GM10248 (cell line): Measurements from ENCODE around the gene CABP4.

Experiments
- CTCF ChIA-PET: fragments of 300-600 bp; sonication (Branson Sonifier 250); formaldehyde crosslinking; extraction: SDS; loops from one replicate; lab custom pipeline; 2021; ENCODE audit warnings: antibody characterized with exemption; lab: Yijun Ruan, JAX
- POLR2A ChIA-PET: fragments of 350-650 bp; sonication (Branson Sonifier 250); formaldehyde crosslinking; extraction: SDS; loops from one replicate; lab custom pipeline; 2020; ENCODE audit warnings: antibody characterized with exemption; lab: Yijun Ruan, JAX
- DNase-seq: peaks from one replicate; pipeline ENCODE4 v3.0.0; 2012; ENCODE audit errors: extremely low spot score
- TF ChIP-seq, protein P1 (sequence below): IDR thresholded peaks from 2 replicates; pipeline ENCODE4 v1.5.1; 2012; ENCODE audit warnings: mild to moderate bottlenecking, low read depth; ENCODE audit errors: extremely low read depth, missing control alignments, control extremely low read depth

Gene CABP4

DNA sequence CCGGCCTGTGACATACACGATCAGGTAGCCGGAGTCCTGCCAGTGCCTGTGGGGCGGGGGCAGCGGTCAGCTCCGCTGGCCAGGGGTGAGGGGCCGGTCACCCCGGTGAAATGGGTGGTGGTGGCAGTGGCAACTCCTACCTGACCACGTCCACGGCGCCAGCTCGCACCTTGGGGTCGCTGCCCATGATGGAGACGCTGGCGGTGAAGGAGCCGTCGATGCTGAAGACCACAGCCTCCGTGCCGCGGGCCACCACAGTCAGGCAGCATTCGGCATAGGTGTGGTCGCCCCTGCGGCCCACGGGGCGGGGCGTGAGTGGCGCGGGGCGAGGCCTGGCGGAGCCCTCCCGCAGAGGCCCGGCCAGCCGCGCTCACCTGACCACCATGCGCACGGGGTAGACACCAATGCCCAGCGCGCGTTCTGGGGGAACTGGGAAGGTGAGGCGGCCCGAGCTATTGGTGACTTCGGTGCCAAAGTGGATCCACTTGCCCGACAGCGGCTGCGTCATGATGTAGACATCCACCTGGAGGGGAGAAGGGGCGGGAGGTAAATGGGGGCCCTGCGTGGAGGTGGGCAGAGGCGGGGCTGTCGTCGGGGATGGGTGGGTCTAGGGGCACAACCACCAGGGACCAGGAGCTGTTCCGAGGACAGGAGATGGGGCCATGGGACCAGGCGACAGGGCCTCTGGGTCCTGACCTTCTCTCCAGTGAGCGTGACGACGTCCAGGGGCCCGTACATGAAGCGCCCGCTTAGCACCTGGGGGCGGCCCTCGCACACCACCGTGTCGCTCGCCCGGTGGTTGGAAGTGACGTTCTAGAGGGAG, 38.6 kb downstream of the CABP4 start:
- CTCF ChIA-PET = interaction anchor here (2.5 kb wide), 1 partner anchor 92 kb away, joined by 15 read pairs; the partner anchor contains the start of gene PPP1CA
- TF ChIP-seq, protein P1, sequence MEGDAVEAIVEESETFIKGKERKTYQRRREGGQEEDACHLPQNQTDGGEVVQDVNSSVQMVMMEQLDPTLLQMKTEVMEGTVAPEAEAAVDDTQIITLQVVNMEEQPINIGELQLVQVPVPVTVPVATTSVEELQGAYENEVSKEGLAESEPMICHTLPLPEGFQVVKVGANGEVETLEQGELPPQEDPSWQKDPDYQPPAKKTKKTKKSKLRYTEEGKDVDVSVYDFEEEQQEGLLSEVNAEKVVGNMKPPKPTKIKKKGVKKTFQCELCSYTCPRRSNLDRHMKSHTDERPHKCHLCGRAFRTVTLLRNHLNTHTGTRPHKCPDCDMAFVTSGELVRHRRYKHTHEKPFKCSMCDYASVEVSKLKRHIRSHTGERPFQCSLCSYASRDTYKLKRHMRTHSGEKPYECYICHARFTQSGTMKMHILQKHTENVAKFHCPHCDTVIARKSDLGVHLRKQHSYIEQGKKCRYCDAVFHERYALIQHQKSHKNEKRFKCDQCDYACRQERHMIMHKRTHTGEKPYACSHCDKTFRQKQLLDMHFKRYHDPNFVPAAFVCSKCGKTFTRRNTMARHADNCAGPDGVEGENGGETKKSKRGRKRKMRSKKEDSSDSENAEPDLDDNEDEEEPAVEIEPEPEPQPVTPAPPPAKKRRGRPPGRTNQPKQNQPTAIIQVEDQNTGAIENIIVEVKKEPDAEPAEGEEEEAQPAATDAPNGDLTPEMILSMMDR = no peak
- no peak for DNase-seq
- POLR2A ChIA-PET = interaction anchor here (1.3 kb wide), 1 partner anchor 11 kb away, joined by 3 read pairs; the partner anchor contains the start of gene AIP

DNA sequence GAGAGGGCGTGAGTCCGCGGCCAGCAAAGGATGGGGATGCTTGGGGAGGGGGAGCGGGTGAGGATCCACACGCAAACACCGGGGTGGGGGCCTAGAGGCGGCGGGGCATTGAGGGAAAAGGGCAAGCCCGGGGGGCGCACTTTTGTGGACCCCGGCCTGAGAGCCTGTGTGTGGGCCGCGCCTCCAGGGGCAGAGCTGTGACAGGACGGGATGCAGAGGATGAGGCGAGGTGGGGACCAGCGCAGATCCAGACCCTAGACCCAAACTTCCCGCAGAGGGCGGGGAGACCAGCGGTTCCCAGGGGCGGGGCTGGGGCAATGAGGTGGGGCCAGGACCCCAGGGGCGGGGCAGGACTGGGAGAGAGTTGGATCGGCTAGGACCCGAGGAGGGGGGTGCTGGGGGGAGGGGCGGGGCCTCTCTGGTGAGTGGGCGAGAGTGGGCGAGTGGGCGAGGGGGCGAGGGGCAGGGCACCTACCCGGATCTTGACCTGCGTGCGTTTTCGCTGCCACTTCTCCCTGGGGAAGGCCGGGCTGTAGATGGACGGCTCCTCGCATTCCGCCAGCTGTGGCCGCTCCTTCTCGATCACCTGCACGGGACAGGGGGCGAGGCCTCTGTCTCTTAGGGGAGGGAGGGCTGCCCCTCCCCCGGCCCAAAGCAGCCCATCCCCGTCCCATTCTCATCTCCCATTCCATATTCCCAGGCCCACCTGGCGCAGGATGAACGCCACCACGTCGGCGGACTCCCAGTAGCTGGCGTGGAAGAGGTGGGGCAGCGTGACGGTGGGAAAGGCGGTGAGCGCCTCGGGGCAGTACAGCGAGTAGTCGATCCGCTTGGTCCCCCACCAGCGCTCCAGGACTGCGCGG, 39.4 kb downstream of the CABP4 start:
- no peak for DNase-seq
- TF ChIP-seq, protein P1 = no peak
- CTCF ChIA-PET = interaction anchor here (2.5 kb wide), 1 partner anchor 93 kb away, joined by 15 read pairs; the partner anchor contains the start of gene PPP1CA
- POLR2A ChIA-PET = no interaction called here

DNA sequence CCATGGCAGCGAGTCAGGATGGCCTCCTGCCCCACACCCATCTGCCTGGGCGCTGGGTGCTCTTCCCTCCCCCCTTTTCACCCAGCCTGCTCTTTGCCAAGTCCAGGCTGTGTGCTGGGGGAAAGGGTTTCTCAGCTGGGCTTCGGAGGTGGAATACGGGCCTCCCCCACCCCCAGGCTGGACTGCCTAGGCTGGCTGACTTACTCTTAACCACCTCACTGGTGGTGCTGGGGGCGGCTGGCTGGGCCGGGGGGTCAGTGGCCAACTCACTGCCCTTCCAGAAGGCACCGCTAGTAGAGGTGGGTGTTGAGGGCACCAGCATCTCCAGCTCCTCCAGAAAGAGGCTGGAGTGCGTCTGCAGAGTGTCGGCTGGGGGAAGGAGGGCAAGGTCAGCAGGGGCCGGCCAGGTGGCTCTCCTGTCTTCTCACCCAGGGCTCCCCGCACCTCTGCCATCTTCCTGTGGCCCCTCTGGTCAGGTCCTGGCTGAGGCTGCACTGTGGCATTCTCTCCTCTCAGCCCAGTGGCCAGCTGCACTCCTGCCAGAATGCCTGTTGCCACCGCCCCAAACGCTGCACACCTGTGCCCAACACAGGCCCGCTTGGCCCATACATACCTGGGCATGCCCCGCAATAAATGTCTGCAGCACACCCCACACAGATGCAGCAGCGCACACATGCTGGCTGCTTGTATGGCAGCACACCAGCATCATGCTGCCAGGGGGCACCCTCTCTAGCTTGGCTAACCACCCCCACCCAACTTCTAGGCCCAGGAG, 40.3 kb downstream of the CABP4 start:
- no peak for DNase-seq
- TF ChIP-seq, protein P1 = no peak
- CTCF ChIA-PET = no interaction called here
- POLR2A ChIA-PET = no interaction called here

DNA sequence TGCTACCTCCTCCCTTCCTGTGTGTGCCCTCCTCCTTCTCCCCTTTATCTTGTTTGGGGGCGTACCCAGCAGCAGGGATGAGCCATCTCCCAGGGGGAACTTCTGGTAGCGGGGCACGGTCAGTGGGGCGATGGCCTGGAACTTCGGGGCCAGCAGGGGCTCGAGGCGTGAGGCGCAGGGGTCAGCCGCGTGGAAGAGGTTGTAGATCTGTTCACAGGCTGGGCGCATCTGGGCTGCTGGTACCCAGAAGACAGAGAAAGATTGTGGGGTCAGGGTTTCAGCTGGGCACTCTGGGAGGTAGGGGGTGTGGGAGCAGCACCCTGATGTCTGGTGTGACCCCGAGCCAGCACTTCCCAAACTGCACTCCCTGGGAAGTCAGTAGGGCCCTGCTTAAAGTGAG, 41.0 kb downstream of the CABP4 start:
- TF ChIP-seq, protein P1 = no peak
- POLR2A ChIA-PET = no interaction called here
- CTCF ChIA-PET = no interaction called here
- no peak for DNase-seq

DNA sequence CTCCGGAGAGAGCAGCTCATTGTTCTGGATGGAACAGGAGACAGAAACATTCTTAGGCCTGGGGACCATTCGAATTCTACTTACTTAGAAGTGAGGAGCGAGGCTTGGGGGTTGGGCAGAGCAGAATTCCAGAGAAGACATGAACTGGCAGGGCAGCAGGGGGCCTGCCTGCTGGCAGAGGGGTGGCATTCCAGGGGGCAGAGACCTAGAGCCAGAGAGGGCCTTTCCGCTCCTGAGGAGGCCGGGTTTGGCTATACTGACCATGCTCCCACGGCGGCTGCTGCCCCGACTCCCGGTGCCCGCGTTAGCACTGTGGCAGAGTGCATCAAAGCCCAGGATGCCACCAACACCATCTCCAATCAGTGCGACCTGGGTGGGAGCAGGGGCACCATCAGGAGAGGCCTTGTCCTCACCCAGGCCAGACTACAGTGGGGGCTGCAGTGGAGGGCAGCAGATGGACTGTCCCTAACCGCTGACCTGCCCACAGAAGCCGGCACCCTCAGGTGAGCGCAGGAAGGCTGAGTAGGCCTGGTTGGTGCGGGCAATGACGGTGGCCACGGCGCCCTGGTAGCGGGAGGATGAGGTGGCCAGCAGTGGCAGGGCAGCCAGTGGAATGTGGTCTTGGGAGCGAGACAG, 42.6 kb downstream of the CABP4 start:
- no peak for DNase-seq
- POLR2A ChIA-PET = interaction anchor here (0.5 kb wide), 1 partner anchor 9 kb away, joined by 4 read pairs; no protein-coding TSS in a partner anchor
- CTCF ChIA-PET = interaction anchor here (1.1 to 1.3 kb wide), 2 partner anchors 11 to 58 kb away, joined by 3 read pairs; no protein-coding TSS in a partner anchor
- TF ChIP-seq, protein P1 = no peak
